GM18867 (cell line): ENCODE measurements around the gene DDX1.
"Not testable (repeated sequence)": the region's sequence is repeated elsewhere in the genome, so short reads cannot be mapped to it uniquely, and the experiment has no call there.

ENCODE experiments used
- ATAC-seq: cut with Tn5 transposase; IDR thresholded peaks from one replicate; pipeline ENCODE4 v1.9.1; 2021; ENCODE audit warnings: mild to moderate bottlenecking, moderate library complexity; ENCODE audit not compliant: unreplicated experiment

Gene DDX1

DNA sequence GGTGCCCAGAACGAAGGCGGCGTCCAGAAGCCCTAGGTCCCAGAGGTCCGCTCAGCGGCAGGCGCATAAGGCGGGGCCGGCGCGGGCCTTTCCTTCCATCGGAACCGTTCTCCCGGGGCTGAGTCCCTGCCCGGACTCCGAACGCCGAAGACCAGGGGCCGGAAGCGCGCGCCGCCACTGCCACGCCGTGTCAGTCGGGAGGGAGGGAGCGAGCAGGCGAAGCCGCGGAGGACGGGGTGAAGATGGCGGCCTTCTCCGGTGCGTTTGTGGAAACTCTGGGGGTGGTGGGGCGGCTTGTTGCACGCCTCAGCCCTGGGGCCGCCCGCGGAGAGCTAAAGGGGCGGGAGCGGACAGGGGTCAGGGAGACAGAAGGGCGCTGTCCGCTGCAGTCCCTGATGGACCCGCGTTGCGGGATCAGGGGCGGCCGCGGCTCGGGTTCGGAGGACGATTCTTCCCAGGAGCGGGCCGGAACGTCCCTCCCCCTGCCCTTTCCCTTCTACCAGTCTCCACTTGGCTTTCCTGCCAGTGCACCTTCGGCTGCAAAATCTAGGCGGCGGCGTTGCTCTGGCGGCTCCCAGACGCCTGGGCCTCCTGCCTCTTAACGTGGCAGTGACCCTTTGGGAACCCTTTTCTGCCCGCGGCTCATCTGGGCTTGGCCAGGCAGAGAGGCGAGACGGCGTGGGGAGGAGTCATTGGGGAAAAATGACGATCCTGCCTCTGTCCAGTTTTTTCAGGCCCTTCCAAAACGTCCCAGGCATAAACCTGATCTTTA lies at the start of gene DDX1:
Gene DDX1, plus strand, starts transcription at position 177 of the 772 bp plus-strand sequence. Its CDS starts 66 bp downstream, at position 243.
- peak; percentile 97 for ATAC-seq

DNA sequence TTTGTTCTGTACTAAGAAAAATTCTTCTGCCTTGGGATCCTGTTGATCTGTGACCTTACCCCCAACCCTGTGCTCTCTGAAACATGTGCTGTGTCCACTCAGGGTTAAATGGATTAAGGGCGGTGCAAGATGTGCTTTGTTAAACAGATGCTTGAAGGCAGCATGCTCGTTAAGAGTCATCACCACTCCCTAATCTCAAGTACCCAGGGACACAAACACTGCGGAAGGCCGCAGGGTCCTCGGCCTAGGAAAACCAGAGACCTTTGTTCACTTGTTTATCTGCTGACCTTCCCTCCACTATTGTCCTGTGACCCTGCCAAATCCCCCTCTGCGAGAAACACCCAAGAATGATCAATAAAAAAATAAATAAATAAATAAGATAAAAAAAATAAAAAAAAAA lies 49.4 kb upstream of the DDX1 start:
- not testable (repeated sequence) for ATAC-seq

DNA sequence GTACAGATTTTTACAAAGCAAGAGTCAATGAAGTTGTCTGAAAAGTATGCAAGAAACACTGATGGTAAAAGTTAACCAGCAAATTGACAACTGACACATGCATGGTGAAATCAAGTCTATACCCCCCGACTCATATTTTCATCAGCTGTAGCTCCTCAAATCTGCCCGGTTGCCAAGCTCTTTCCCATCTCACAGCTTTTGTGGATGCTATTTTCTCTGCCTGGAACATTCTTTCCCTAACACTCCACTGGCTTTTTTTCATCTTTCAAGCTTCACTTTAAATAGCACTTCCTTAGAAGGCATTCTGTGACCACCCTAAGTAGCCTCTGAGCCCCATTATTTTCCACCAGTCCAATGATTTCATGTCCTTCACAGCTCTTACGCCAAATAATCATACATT lies 48.6 kb upstream of the DDX1 start:
- no peak for ATAC-seq

DNA sequence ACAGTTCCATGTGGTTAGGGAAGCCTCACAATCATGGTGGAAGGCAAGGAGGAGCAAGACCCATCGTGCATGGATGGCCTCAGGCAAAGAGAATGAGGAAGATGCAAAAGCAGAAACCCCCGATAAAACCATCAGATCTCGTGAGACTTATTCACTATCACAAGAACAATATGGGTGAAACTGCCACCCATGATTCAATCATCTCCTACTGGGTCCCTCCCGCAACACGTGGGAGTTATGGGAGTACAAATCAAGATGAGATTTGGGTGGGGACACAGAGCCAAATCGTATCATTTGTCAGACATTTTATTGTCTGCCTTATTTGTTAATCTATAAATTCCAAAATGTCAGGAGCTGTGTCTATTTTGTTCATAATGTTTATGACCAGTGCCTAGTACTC lies 48.1 kb upstream of the DDX1 start:
- ATAC-seq, result no peak

DNA sequence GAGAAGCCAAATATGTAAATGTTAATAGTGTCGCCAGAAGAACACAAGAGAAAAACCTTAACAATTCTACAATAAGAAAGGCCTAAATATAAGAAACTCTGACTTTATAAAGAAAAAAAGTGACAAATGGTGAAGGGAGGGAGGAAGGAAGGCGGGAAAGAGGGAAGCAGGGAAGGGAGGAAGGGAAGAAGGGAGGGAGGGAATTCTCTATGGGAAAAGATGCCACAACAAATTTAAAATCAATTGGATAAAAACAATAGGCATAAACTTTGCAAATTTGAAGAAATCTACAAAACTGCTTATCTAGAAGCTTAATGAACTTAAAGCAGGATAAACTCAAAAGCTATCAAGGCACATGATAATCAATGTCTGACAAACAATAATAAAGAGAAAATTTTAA lies 47.4 kb upstream of the DDX1 start:
- ATAC-seq, result no peak

DNA sequence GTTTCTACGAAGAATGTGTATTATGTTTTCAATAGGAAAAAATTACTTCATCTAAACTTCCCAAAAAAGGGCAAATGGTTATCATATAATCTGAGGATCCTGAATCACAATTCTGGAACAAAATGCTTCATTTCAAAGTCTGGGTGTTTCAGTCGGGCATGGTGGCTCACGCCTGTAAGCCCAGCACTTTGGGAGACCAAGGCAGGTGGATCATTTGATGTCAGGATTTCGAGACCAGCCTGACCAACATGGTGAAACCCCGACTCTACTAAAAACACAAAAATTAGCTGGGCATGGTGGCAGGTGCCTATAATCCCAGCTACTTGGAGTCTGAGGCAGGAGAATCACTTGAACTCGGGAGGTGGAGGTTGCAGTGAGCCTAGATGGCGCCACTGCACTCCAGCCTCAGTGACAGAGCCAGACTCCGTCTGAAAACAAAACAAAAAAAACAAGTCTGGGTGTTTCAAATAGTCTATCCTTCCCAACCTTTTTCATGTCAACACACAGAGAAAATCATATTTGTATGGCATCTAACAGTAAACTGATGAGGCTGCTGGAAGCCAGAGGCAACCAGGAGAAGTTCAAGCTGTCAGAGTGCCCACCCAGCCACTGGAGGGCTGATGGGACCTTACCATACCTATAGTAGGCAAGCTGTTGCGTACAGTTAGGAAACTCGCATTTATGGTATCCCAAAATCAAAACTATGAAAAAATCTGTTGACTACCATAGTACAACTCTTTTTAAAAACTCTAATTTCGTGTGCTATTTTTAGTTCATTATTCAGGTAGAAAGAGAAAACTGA lies 45.2 kb upstream of the DDX1 start:
- ATAC-seq, result no peak

DNA sequence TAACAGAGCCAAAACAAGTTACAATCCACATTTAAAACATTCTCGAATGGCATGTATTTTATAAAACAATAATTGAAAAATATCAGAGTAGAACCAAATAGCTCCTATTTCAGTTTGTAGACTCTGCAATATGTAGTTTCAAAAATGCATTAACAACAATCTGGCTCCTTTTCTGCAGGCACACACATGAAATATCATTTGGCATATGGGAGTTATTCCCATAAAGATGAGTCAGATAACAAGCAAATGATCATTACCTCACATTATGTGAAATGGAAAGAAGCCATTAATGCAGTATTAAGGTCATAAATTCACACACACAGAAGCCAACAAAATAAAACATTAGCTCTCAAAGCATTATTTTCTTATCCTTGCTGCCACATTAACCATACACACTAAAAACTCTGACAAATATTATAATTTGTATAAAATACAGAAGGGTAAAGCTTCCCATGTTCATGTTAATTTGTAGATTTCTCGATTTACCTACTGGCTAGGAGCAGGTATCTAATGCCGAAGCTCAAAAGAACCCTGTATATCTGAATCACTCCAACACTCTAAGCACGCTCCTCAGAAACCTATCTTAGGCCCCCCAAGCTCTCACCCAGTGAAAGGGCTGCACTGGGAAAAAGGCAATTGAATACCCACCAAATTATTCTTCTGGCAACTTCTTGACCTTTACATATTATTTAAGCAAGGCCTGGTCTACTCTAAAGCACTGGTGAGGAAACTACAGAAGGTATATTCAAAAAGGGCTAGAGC lies 44.4 kb upstream of the DDX1 start:
- no peak for ATAC-seq

DNA sequence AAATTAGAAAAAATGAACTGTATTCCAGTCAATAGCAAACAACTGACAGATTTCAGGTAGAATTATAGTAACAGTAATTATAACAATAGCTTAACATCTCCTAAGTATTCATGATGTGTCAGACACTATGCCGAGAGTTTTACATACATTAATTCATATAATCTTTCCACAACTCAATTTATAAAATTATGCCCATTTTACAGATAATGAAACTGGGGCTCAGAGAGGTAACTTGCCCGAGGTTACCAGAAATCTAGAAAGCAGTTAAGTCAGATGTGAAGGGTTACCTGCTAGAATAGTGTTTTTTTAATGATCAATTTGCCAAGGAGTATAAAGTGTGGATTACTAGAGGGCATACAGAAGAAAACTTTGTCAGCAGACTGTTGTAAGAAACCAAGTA lies 42.7 kb upstream of the DDX1 start:
- no peak for ATAC-seq

DNA sequence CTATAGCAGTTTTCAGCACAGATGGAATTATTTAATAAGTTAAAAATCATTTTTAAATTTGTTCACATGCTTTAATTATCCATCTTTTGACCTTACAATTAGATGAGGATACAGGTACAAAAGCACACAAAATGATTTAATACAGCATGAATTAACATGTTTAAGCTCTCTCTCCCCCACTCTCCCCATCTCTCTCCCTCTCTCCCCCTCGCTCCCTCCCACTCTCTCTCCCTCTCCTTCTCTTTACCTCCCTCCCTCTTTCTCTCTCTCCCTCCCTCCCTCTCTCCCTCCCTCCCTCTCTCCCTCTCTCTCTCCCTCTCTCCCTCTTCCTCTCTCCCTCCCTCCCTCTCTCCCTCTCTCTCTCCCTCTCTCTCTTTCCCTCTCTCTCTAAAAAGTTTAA lies 38.1 kb upstream of the DDX1 start:
- no peak for ATAC-seq

DNA sequence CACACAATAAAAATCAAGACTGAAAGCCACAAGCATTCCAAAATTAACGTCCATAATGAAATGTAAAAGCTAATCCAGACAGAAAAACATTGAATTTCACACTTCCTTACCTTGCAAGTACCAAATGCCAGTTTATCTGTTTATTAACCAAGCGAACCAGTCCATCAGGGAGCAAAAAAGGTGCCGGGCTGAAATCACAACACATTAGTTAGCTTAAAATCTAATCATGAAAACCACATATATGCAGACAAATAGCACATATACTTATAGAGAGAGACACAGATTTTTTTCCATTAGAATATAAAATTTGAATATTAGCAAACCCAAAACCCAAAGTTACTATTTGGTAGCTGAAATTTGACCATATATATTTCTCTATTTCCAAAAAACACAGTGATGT lies 37.7 kb upstream of the DDX1 start:
- ATAC-seq, result no peak

DNA sequence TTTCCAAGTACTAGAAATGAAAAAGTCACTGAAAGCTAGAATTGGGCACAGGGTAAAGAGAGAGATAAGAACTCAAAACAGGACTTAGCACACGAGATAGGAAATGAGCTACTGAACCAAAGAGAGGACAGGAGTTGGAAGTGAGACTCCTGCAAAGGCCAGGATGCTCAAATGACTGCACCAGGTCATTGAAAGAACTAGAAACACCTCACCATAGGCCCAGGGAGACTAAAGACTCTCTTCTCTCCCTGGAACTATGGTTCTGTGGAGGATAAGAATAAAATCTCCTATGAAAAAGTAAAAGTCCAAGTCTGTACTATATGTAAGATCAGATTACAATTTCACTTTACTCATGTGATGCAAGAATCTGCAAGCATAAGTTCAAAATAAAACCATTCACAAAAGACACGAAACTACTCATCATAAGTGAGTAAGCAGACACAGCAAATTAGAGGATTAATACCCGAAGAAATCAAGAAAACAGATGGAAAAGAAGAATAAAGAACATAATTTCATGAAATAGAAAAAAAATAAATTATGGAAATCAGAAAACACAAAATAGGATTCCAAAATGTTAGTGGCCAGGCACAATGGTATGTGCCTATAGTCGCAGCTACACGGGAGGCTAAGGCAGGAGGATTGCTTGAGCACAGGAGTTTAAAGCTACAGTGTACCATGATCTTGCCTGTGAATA lies 37.0 kb upstream of the DDX1 start:
- no peak for ATAC-seq

DNA sequence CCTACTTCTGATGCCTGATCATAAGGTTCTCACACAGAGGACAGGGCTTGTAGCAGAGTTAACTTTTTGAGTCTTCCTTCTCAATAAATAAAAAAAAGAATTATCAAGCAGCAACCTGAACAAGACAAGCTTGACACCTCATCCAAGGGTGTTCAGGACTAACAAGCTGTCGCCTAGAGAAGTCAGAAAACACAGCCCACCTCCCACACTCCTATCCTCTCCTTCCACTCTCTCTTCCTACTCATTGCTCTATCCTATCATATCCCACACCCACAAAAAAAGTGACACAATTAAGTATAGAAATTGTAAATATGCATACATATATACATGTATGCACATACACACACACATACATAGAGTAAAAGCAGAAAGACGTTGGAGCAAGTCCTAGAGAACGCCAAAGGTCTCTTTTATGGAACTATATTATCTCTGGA lies 35.9 kb upstream of the DDX1 start:
- no peak for ATAC-seq

DNA sequence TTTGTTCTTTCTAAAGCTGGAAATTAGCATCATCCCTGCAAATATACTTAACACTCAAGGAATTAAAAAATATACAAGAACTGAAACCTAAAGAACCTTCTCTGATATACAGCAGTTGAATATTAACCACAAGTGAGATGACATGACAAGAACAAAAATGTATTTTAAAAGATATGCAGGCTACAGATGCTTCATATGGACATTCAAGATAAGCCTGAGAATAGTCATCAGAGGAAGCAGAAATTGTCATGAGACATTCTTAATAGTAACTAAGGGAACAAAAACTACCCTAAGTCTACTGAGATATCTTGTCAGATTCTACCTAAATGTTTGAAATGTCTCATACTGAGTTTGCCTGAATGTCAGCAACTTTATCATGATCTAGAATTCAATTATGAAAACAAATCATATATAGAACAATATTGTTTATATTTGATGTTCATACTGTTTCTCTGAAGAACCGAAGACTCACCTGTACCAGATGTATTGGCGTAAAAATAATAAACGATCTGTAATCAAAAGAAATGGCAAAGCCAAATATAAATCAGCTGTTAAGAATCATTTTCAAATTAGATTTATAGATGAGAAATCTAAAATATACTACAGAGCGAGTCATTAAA lies 35.2 kb upstream of the DDX1 start:
- no peak for ATAC-seq

DNA sequence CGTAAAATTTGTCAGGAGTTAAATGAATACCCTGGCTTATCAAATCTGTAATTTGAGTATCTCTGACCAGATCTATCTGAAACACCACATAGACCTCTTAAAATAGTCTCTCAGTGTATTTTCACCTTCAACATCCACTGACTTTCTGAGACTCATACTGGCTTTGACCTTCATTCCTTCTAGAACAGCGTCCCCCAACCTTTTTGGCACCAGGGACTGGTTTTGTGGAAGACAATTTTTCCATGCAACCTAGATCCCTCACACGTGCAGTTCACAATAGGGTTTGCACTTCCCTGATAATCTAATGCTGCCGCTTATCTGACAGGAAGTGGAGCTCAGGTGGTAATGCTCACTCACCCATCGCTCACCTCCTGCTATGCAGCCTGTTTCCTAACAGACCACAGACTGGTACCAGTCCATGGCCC lies 33.8 kb upstream of the DDX1 start:
- ATAC-seq, result no peak

DNA sequence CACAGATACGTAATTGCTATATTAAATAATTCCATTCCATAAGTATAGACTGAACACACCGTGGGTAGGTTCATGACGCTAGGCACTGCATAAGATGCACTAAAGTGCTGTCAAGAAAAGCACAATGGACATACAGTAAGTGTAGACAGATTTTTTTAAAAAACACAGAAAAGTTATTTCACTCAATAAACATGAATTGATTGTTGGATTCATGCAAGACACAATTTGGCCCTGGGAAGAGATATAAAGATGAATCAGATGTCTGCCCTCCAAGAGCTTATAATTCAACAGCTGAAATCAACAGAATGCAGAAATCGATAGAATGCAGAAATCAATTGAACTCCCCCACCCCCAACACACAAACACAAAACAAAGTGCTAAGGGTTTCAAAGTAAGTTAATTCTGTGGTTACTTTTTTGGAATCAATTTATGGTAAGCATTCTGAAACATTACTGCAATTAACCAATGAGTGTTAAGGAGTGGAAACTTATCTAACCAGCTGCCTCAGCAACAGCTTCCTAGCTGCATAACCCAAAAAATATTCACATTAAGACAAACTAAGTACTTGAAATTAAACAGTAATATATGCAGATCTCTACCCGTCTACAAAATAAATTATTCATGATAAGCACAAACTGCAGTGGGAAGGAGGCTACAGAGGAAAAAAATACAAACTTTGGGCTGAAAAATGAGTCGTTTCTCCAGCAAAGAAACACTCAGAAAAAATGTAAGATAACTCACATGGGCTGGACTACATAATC lies 32.1 kb upstream of the DDX1 start:
- no peak for ATAC-seq

DNA sequence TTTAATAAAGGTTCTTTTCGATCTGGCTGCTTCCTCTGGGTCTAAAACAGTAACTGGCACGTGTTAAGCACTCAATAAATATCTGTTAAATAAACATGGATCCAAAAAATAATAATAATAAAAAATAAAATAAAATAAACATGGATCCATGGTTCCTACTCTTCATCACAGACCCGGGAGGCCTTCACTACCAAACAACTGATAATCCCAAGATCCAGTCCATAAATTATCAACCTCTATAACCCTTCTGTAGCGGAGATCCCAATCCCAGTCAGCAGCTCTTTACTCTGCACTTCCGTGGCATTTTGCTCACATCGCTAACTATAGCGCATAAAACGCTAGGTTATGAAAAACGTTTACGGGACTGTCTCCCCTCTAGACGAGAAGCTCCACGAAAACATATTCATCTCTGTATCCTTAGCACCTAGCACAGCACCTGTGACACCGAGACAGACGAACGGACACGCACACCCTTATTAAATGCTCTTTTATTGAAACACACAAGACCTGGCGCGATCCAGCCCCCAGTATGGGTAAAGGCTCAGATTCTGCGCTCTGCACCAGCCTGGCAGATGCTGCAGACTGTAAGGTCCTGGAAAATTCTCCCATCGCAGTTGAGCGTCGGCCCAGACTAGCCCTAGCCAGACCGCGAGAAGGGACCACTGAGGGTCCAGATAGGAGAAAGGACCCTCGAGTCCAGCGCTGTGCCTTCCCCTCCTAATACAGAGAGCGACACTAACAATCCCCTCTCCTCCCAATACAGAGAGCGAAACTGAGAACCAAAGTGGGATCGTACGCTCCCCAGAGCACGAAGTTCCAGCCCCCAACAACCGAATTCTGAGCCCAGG lies 31.3 kb upstream of the DDX1 start:
- ATAC-seq, result peak; percentile 35

DNA sequence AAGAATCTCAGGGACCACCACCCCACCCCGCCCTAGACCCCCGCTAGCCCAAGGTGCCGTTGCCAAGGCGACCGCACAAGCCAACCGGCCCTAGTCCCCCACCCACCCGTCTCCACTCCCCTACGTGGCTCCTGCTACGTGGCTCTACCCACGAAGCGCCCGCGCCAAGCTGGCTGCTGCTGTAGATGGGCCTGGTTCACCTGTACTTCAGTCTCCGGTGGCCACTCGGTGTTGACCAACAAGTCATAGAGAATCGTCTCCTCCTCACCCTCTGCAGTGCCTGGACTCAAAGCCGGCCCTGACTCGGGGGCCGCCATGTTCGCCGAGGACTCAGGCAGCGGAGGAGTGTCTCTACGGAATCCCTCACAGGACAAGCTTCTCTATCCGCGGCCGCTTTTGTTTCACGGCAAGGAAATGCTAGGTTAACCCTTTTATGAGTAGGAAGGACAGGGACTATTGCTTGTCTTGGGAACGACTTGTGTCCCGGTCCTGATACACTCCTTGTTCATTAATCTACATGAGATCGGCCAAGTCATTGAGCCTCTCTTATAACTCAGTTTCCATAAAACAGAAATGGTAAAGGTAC lies 30.6 kb upstream of the DDX1 start, which contains the start of gene NBAS:
Gene NBAS, minus strand, starts transcription at position 347 of the 586 bp plus-strand sequence. Its CDS starts 30 bp downstream, at position 317.
- ATAC-seq, result peak; percentile 90
